Measurements from ENCODE around the gene ZNF316. TPM values are rescaled to one million over a fixed set of nuclear protein-coding genes. Genes with fewer than 3 reads are reported as not detected.

The ZNF316 gene
- total RNA-seq, 4 donors from 2014 or later: 11.9 to 27.8 (median 20.4) TPM

GRCh38 chr7:6691609-6692106 lies 54.5 kb downstream of the ZNF316 start:
- H3K36me3 ChIP-seq: peaks cover 70 to 100% (median 77%) of the 10 kb centered on the region in 3 donors
- H3K4me3 ChIP-seq: peak overlapping the region in 1 of 4 donors; percentile 27
- TF ChIP-seq CTCF (IDR thresholded peaks at IDR 0.05): no peak
- no peak for TF ChIP-seq POLR2A (IDR thresholded peaks at IDR 0.05)
- no peaks in the 10 kb centered on the region for H3K27me3 ChIP-seq
- DNase-seq: no peak
- H3K27ac ChIP-seq: no peak overlapping the region
- H3K9me3 ChIP-seq: peaks cover 13 to 100% (median 98%) of the 10 kb centered on the region in 3 donors
- WGBS, 2 donors: 95 to 99% methylated on average over 5 of the region's 5 CpGs
- no peaks in the 10 kb centered on the region for H3K4me1 ChIP-seq
- intact Hi-C loops (cut with DNase I): no loop called here

- no peak overlapping the region for H3K27ac ChIP-seq
- TF ChIP-seq POLR2A (IDR thresholded peaks at IDR 0.05) (no peak), CTCF (IDR thresholded peaks at IDR 0.05) (no peak)
- WGBS, 2 donors: 88 to 95% methylated on average over 4 of the region's 5 CpGs
Measured at GRCh38 chr7:6700793-6701192, 63.7 kb downstream of the ZNF316 start.

GRCh38 chr7:6701860-6702259 lies 64.7 kb downstream of the ZNF316 start:
- TF ChIP-seq POLR2A (IDR thresholded peaks at IDR 0.05): no peak
- TF ChIP-seq CTCF (IDR thresholded peaks at IDR 0.05): no peak
- peaks cover 0 to 66% (median 25%) of the 10 kb centered on the region in 3 donors for H3K9me3 ChIP-seq
- 100% methylated on average over 1 of the region's 1 CpG for WGBS, 2 donors
- intact Hi-C loops (cut with DNase I): no loop called here
- H3K4me1 ChIP-seq: peaks cover 6 to 28% (median 17%) of the 10 kb centered on the region in 3 donors
- no peaks in the 10 kb centered on the region for H3K27me3 ChIP-seq
- DNase-seq: no peak
- no peak overlapping the region for H3K4me3 ChIP-seq
- H3K27ac ChIP-seq: no peak overlapping the region
- H3K36me3 ChIP-seq: peaks cover 27 to 81% (median 37%) of the 10 kb centered on the region in 3 donors

More at GRCh38 chr7:6700793-6701192, 63.7 kb downstream of the ZNF316 start:
- H3K4me3 ChIP-seq: no peak overlapping the region
- peaks cover 37 to 91% (median 47%) of the 10 kb centered on the region in 3 donors for H3K36me3 ChIP-seq
- peaks cover 5 to 26% (median 17%) of the 10 kb centered on the region in 3 donors for H3K4me1 ChIP-seq
- DNase-seq: no peak
- intact Hi-C loops (cut with DNase I): no loop called here
- no peaks in the 10 kb centered on the region for H3K27me3 ChIP-seq
- H3K9me3 ChIP-seq: peaks cover 0 to 77% (median 33%) of the 10 kb centered on the region in 3 donors

Other genes with a start within 250 kb of the ZNF316 start
- gene DAGLB, start 189.4 kb upstream of the ZNF316 start, total RNA-seq: 10 to 100 TPM in 3 of 4 donors, 1 to 10 TPM in 1; 7.1 to 12.4 (median 10.6) TPM
- 10 to 100 TPM; 53.4 to 92.3 (median 65.8) TPM for gene KDELR2, start 153.2 kb upstream of the ZNF316 start, total RNA-seq
- 1 to 10 TPM in 1 of 4 donors, under 1 TPM in 2, not detected in 1; 0.38 to 1.1 (median 0.44) TPM for gene GRID2IP, start 85.9 kb upstream of the ZNF316 start, total RNA-seq
- 10 to 100 TPM in 3 of 4 donors, 1 to 10 TPM in 1; 9.4 to 29.4 (median 23.0) TPM for gene ZDHHC4, start 59.9 kb upstream of the ZNF316 start, total RNA-seq
- gene INTS15, start 47.3 kb upstream of the ZNF316 start, total RNA-seq: 10 to 100 TPM in 3 of 4 donors, 1 to 10 TPM in 1; 9.2 to 21.9 (median 14.8) TPM
- 1 to 10 TPM in 3 of 4 donors, under 1 TPM in 1; 0.61 to 9.3 (median 2.1) TPM for gene ZNF853, start 21.7 kb upstream of the ZNF316 start, total RNA-seq
- 10 to 100 TPM in 3 of 4 donors, 1 to 10 TPM in 1; 8.6 to 22.3 (median 11.3) TPM for gene ZNF12, start 69.6 kb downstream of the ZNF316 start, total RNA-seq
- gene RSPH10B2, start 116.8 kb downstream of the ZNF316 start, total RNA-seq: not detected
- 10 to 100 TPM; 14.6 to 46.9 (median 25.8) TPM for gene CCZ1B, start 189.0 kb downstream of the ZNF316 start, total RNA-seq